ENCODE results near the gene KRT222.

DNA sequence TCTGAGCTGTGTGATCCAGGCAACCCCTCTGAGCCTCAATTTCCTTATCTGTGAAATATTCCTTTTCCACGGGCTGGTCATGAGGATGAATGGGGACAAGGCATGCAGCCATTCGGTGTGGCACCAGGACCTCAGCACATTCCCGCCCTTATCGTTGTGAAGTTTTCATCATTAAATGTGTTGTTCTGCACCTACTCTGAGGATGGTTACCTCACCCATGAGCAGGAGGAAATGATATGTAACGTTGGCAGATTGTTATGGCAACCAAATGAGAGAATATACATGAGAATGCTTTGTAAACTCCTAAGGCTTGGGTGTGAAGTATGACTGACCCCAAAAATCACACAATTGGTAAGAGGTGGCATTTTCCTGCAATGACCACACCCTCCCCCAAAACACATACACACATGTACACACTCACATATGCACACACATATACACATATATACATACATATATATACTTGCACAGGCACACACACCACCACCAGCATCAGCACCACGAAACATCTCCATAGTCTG, 56.9 kb downstream of the KRT222 start:
- TF ChIP-seq POU6F1 (CRISPR knock-in tag; IDR thresholded peaks at IDR 0.05; ENCODE audit: borderline replicate concordance, low read depth): no peak
- no peak for TF ChIP-seq ESRRG (CRISPR knock-in tag; IDR thresholded peaks at IDR 0.05)
- no peak for TF ChIP-seq ARNTL (CRISPR knock-in tag; IDR thresholded peaks at IDR 0.05; ENCODE audit: borderline replicate concordance, low read depth)
- TF ChIP-seq, protein P1, sequence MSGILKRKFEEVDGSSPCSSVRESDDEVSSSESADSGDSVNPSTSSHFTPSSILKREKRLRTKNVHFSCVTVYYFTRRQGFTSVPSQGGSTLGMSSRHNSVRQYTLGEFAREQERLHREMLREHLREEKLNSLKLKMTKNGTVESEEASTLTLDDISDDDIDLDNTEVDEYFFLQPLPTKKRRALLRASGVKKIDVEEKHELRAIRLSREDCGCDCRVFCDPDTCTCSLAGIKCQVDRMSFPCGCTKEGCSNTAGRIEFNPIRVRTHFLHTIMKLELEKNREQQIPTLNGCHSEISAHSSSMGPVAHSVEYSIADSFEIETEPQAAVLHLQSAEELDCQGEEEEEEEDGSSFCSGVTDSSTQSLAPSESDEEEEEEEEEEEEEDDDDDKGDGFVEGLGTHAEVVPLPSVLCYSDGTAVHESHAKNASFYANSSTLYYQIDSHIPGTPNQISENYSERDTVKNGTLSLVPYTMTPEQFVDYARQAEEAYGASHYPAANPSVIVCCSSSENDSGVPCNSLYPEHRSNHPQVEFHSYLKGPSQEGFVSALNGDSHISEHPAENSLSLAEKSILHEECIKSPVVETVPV (CRISPR knock-in tag; IDR thresholded peaks at IDR 0.05): no peak
- no peak for TF ChIP-seq ZFP30 (CRISPR knock-in tag; IDR thresholded peaks at IDR 0.05)
- no peak for TF ChIP-seq ZNF8 (CRISPR knock-in tag; IDR thresholded peaks at IDR 0.05)
- TF ChIP-seq, protein P2, sequence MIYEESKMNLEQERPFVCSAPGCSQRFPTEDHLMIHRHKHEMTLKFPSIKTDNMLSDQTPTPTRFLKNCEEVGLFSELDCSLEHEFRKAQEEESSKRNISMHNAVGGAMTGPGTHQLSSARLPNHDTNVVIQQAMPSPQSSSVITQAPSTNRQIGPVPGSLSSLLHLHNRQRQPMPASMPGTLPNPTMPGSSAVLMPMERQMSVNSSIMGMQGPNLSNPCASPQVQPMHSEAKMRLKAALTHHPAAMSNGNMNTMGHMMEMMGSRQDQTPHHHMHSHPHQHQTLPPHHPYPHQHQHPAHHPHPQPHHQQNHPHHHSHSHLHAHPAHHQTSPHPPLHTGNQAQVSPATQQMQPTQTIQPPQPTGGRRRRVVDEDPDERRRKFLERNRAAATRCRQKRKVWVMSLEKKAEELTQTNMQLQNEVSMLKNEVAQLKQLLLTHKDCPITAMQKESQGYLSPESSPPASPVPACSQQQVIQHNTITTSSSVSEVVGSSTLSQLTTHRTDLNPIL (CRISPR knock-in tag; IDR thresholded peaks at IDR 0.05; ENCODE audit: low read depth): no peak
